ENCODE measurements around the gene HSPA6.
"Not testable (repeated sequence)": the region's sequence is repeated elsewhere in the genome, so short reads cannot be mapped to it uniquely, and the experiment has no call there.

HSPA6 gene

DNA sequence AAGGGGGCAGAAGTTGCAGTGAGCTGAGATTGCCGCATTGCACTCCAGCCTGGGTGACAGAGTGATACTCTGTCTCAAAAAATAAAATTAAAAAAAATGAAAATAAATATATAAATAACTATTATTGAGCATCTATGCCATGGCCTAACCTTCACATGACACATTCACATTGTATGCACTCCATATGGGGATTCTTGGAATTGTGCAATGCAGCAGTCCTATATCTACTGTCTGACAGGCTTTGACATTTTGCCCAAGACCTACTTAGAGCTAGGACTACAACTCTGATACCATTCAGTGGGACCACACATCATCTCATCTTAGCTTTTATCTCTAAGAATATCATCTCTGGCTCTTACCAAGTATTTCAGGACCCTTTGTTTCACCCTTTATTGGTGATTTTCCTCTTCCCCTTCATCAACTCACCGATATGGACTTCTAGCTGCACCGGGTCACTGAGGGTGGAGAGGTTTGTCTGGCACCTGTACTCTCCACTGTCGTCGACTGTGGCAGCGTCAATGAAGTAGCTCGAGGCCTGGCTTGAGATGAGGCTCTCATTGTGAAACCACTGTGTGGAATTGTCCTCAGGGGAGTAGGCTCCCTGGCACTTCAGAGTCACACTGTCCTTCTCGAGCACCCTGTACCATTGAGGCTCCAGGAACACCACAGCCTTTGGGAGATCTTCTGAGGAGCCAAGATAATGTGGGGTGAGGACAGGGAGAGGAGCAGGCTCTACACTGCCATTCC is 23.8 kb downstream of the HSPA6 start:
- H3K36me3 ChIP-seq; H3K9me3 ChIP-seq; H3K27me3 ChIP-seq; H3K4me3 ChIP-seq (ENCODE audit: low read depth, low read length); H3K4me1 ChIP-seq; DNase-seq: not testable (repeated sequence)

DNA sequence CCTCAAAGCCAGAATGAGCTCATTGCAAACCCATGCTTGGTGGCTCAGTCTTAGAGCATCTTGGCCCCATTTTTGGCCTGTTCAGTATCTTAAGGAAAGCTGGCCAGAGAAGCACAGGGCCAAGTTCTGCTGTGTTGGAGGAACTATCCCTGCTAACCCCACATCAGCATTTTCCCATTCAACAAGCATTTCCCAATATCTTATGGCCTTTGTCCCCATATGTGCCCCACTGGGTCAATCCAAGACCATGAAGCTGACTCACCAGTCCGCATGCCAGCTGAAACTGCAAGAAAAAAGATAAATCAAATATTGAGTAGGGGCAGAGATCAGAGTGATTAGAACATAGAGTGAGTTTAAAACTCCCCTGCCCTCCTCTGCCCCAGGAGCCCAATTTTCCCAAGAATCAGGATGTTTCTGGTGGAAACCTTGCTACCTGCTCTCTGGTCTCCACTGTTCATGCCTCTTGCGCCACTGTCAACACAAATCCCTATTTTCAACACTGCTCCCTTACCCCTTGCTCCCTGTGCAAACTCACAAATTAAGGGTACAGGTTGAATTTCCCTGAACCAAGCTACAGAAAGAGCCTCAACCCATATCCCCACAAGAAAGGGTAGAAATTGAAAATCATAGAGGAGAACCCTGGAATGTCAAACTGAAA is 24.5 kb downstream of the HSPA6 start:
- not testable (repeated sequence) for H3K36me3 ChIP-seq; DNase-seq; H3K27me3 ChIP-seq; H3K9me3 ChIP-seq; H3K4me3 ChIP-seq (ENCODE audit: low read depth, low read length); H3K4me1 ChIP-seq

DNA sequence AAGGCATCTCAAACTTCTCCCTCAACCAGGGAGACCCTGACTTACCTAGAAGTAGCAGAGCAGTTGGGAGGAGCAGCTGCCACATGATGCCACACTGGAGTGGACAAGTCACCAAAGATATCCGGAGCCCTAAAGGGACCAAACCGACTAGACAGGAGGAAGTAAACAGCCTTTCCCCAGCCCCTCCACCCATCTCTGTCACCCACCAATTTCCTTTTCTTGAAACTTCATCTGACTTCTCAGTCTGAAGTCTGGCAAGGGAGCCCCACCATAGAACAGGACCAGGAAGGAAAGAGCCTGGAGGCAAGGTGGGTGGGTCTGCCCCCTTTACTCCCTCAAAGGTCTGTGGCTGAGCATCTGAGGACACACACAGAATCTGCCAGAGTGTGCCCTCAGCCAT is 25.3 kb downstream of the HSPA6 start, which contains the start of gene FCGR3A:
Gene FCGR3A (minus strand): TSS at position 167 of the 400 bp plus-strand sequence. CDS start 82 bp downstream, at position 85.
- Histone ChIP-seq H3K9me3 (no peaks in the 10 kb centered on the region), H3K4me1 (no peaks in the 10 kb centered on the region), H3K27me3 (no peaks in the 10 kb centered on the region), H3K36me3 (no peaks in the 10 kb centered on the region), H3K4me3 (ENCODE audit: low read depth, low read length) (no peak within 1 kb of the TSS)
- TF ChIP-seq, protein P1, sequence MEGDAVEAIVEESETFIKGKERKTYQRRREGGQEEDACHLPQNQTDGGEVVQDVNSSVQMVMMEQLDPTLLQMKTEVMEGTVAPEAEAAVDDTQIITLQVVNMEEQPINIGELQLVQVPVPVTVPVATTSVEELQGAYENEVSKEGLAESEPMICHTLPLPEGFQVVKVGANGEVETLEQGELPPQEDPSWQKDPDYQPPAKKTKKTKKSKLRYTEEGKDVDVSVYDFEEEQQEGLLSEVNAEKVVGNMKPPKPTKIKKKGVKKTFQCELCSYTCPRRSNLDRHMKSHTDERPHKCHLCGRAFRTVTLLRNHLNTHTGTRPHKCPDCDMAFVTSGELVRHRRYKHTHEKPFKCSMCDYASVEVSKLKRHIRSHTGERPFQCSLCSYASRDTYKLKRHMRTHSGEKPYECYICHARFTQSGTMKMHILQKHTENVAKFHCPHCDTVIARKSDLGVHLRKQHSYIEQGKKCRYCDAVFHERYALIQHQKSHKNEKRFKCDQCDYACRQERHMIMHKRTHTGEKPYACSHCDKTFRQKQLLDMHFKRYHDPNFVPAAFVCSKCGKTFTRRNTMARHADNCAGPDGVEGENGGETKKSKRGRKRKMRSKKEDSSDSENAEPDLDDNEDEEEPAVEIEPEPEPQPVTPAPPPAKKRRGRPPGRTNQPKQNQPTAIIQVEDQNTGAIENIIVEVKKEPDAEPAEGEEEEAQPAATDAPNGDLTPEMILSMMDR (IDR thresholded peaks at IDR 0.05; ENCODE audit: low read depth, low read length) = no peak
- DNase-seq = no peak

DNA sequence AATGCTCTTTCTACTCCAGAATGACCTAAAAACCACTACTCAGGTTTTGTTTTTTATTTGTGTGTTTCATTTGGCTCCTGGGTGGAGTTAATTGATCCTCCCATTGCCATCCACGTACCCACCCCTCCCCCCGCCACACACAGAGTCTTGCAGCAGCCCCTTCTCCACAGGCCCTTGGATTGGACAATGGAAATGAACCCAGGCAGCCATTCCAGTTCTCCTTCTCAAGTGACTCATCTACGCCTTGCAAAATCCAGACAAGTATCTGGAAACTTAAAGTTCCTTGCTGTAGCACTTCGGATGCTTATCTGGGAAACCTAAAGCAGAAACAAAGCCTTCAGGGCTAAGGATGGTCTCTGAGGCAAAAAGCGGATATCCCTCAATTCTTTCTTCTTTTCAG is 26.6 kb downstream of the HSPA6 start:
- not testable (repeated sequence) for H3K36me3 ChIP-seq; H3K27me3 ChIP-seq; H3K4me3 ChIP-seq (ENCODE audit: low read depth, low read length); DNase-seq; H3K9me3 ChIP-seq; H3K4me1 ChIP-seq

DNA sequence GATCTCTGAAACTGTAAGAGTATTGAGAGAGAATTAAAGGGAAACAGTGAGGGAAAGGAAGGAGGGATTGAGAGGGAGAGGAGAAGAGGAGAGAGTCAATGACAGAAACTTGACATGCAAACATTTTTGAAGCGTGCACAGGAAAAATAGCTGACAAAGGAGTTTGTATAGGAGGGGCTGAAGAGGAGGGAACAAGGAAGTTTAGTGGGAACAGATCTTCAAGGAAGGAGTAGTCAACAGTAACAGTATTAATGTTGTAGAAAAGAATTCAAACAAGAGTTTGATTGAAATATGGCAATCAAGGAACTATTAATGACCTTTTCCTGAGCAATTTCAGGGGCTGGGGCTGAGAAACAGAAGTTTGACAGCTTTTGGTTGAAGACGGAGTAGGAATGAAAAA is 29.3 kb downstream of the HSPA6 start:
- not testable (repeated sequence) for H3K9me3 ChIP-seq; H3K4me1 ChIP-seq; DNase-seq; H3K36me3 ChIP-seq; H3K27me3 ChIP-seq; H3K4me3 ChIP-seq (ENCODE audit: low read depth, low read length)

DNA sequence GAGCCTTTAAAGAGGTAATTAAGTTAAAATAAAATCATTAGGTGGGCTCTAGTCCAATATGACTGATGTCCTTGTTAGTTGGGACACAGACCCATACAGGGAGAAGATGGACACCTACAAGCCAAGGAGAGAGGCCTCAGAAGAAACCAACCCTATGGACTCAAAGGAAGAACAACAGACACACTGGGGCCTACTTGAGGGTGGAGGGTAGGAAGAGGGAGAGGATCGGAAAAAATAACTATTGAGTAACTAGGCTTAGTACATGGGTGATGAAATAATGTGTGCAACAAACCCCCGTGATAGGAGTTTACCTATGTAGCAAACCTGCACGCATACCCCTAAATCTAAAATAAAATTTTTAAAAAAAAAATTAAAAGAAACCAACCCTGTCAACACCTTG is 30.0 kb downstream of the HSPA6 start:
- not testable (repeated sequence) for H3K9me3 ChIP-seq; H3K27me3 ChIP-seq; H3K36me3 ChIP-seq; H3K4me3 ChIP-seq (ENCODE audit: low read depth, low read length); H3K4me1 ChIP-seq; DNase-seq

DNA sequence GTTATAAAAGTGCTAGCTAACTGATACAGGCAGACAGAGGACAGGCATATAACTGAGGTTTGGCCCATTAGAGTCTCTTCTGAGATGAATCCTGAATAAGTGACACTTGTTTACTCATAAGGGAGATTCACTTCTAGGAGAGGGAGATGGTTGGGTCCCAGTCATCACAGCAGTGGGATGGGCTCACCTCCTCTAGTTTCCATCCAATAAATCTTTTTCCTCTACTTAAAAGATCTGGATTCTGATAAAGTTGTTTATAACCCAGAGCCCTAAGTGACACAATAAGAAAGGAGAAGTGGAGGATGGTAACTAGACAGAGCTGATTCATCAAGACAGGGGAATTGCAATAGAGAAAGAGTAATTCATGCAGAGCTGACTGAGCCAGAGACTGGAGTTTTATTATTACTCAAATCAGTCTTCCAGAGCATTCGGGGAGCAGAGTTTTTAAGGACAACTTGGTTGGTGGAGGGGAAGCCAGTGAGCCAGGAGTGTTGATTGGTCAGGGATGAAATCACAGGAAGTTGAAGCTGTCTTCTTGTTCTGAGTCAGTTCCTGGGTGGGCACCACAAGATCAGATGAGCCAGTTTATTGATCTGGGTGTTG is 30.6 kb downstream of the HSPA6 start:
- H3K27me3 ChIP-seq; H3K9me3 ChIP-seq; DNase-seq; H3K4me1 ChIP-seq; H3K4me3 ChIP-seq (ENCODE audit: low read depth, low read length); H3K36me3 ChIP-seq: not testable (repeated sequence)

DNA sequence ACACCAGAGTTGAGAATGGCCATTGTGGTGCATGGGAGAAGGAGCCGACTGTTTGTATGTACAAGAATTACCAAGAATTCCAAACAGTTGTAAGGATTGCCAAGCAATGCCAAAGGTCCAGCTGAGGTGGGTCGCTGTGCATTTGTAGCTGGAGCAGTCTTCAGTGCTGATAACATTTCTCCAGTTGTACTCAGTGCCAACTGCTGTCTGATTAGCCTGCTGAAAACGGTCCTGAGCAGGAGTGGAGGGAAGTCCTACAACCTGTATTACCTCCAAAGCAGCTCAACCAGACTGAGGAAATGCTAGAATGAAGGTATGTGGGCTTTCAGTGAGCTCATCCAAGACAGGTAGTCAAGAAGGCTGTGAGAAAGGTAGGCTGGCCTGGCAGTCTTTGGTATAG is 31.8 kb downstream of the HSPA6 start:
- not testable (repeated sequence) for H3K36me3 ChIP-seq; H3K4me1 ChIP-seq; H3K9me3 ChIP-seq; DNase-seq; H3K27me3 ChIP-seq; H3K4me3 ChIP-seq (ENCODE audit: low read depth, low read length)

DNA sequence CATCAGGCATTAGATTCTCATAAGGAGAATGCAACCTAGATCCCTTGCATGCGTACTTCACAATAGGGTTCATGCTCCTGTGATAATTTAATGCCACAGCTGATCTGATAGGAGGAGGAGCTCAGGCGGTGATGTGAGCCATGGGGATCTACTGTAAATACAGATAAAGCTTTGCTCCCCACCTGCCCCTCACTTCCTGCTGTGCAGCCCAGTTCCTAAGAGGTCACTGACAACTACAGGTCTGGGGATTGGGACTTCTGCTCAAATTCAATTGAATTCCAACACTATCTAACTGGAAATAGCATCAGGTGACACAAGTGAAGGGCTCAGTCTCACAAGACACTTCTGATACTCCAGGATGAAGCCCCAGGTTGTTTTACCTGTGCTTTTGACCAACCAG is 32.6 kb downstream of the HSPA6 start:
- H3K4me3 ChIP-seq (ENCODE audit: low read depth, low read length); H3K36me3 ChIP-seq; DNase-seq; H3K9me3 ChIP-seq; H3K4me1 ChIP-seq; H3K27me3 ChIP-seq: not testable (repeated sequence)

DNA sequence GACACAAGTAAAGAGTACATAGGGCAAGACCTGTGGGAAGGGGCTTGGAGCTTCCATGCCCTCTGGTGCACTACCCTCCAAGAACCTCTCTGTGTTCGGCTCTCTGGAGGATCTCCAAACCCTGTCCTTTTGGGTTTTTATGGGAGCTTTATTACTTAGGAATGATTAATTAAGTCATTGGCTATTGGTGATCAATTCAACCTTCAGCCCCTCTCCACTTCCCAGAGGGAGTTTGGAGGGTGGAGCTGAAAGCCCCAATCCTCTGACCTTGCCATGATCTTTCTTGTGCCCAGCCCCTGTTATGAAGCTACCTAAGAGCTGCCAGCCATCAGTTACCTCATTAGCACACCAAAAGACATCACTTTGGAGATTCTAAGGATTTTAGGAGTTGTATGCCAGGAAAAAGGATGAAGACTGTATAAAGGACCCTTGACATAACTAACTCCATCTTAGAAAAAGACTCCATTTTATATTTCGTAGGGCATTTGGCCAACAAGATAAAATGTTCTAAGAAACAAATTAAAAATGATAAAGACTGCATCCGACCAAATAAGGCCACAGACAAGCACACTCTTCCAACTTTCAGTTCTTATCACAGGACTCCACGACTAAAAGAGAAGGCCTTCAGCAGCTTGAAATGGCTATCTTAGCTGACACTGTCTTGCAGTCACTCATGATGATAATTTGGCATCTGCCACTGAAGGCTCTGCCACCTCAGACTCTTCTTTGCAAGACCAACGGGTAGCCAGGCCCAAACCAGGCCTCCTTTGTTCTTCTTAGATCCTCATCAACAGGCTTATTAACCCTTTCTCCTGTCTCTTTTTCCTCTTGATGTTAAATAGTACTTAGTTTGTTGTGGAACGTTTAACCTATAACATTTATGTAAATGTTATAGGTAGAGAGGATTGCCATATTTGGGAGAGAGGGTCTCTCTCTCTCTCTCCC is 33.4 kb downstream of the HSPA6 start:
- DNase-seq; H3K36me3 ChIP-seq; H3K9me3 ChIP-seq; H3K4me3 ChIP-seq (ENCODE audit: low read depth, low read length); H3K4me1 ChIP-seq; H3K27me3 ChIP-seq: not testable (repeated sequence)

DNA sequence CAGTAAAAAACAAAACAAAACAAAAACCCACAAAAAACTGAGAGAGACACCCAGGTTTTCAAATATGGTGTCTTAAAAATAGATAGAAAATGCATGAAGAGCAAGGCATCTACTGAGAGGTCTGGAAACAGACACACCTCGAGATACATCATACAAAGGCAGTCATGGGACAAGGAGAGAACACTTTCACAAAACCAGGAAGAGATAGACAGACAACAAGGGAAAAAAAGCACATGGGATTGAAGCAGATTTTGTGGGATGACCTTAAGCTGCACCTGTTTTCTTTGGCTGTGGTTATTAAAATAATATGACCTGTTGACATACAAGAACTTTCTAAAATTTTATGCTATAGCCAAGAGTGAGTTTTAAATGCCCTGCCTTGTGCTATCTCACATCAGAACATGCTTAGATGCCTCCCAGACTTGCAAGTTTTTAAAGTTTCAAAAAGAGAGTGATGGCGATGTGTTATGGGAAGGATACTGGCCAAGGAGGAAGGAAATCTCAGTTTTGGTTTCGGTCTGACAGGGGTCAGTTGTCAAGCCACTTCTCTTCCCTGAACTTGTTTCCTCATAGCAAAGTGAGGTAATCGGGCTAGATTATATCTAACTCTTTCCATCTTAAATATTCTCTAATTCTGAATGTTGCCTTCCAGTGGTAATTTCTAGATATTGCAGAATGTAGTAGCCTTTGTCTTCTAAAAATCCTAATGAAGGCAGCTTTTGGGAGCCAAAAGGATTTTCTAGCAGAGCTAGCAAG is 36.8 kb downstream of the HSPA6 start:
- not testable (repeated sequence) for H3K27me3 ChIP-seq; H3K4me3 ChIP-seq (ENCODE audit: low read depth, low read length); DNase-seq; H3K4me1 ChIP-seq; H3K9me3 ChIP-seq; H3K36me3 ChIP-seq

DNA sequence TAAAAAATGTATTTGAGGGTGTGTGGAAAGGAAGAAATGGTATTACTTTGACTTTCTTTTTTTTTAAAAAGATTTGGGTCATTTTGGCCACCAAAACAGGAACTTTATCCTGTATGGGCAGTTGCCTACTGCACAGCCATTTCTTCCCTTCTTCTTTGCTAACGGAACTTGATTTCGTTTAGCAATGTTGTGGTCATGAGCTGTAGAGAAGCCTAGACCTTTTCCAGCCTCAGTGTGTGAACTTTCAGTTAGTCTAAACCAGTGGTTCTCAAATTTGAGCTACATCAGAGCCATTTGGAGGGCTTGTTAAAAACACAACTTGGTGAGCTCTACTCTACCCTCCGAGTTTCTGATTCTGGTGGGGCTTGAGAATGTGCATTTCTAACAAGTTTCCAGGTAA is 38.1 kb downstream of the HSPA6 start:
- H3K4me3 ChIP-seq (ENCODE audit: low read depth, low read length); H3K36me3 ChIP-seq; H3K4me1 ChIP-seq; DNase-seq; H3K27me3 ChIP-seq; H3K9me3 ChIP-seq: not testable (repeated sequence)

DNA sequence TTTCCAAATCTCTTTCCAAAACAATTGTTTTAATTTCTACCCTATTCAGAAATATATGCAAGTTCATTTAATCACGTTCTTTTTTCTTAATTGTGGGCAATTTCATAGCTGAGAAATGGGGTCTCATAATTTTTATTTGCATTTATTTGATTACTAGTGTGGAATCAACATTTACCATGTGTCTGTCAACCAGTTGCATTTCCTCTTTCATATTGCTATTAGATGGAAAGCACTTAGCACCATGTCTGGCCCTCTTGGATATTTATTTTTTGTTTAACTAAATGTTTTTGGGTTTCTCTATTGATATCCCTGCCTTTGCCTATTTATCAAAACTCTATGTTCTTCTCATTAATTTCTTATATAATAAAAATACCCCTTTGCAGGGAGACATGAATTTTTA is 39.2 kb downstream of the HSPA6 start:
- not testable (repeated sequence) for H3K9me3 ChIP-seq; H3K4me1 ChIP-seq; H3K36me3 ChIP-seq; DNase-seq; H3K4me3 ChIP-seq (ENCODE audit: low read depth, low read length); H3K27me3 ChIP-seq

DNA sequence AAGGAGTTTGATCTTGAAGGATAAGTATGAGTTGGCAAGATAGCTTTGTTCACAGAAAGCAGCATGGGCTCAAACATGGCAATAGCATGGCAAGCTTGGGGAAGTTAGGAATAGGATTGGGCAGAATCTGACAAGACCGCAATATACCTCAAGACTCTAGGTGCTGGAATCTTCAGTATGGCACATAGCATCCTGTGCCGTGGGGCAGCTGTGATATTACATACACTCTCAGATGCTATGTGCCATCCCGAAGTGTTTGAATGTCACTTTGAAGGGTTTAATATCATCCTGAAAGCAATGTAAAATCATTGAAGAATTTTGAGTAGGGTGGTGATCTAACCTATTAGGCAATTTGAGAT is 42.2 kb downstream of the HSPA6 start:
- not testable (repeated sequence) for H3K4me3 ChIP-seq (ENCODE audit: low read depth, low read length); H3K27me3 ChIP-seq; DNase-seq; H3K4me1 ChIP-seq; H3K9me3 ChIP-seq; H3K36me3 ChIP-seq

Measured in BE2C (cell line).